Measurements from ENCODE around the gene PGAP6. TPM values are rescaled to one million over a fixed set of nuclear protein-coding genes. Genes with fewer than 3 reads are reported as not detected.
A peak's percentile ranks its signal among the peaks of the same experiment; 100 is the strongest.

Gene PGAP6
- total and polyA plus RNA-seq, 2 of the 8 experiments (the other 6 are each of a cell fraction or from before 2014, with no cell fraction given): 86.8 to 364 TPM

GRCh38 chr16:351804-352520 is 29.8 kb downstream of the PGAP6 start:
- no peak overlapping the region for H3K56ac ChIP-seq (replicated peaks; ENCODE audit: insufficient read length, low read depth, low read length)
- no peak overlapping the region for H2AK5ac ChIP-seq (ENCODE audit: low read depth, low read length)
- H3K79me2 ChIP-seq (ENCODE audit: control insufficient read depth in 1 of 2, insufficient read depth in 2 of 2, low read length in 2 of 2): peaks cover 9 to 46% of the 10 kb centered on the region in 2 experiments; a peak in 3 of 4 replicates
- no peak overlapping the region for H2BK12ac ChIP-seq (ENCODE audit: low read depth, low read length)
- H3K23me2 ChIP-seq (ENCODE audit: low read depth, low read length): peaks cover 7% of the 10 kb centered on the region; the same call in 1 of the 2 replicates
- H3K27ac ChIP-seq (ENCODE audit: low read depth, low read length): no peak overlapping the region
- DNase-seq (ENCODE audit: low read depth in 1 of 2, low spot score in 2 of 2) (no peak), FAIRE-seq (no peak)
- peak overlapping the region; percentile 63 to 89 (median 74) for H3K4me3 ChIP-seq (ENCODE audit: extremely low read depth in 1 of 4, insufficient read depth in 2 of 4, low read depth in 3 of 4, low read length in 4 of 4)
- H2AFZ ChIP-seq (ENCODE audit: low read length): no peak overlapping the region
- H3K79me1 ChIP-seq (ENCODE audit: low read depth, low read length): peaks cover 23% of the 10 kb centered on the region
- no peak overlapping the region for H2BK120ac ChIP-seq (replicated peaks; ENCODE audit: low read depth, low read length)
- no peaks in the 10 kb centered on the region for H3K9me3 ChIP-seq (ENCODE audit: insufficient read depth in 2 of 2, low read depth in 1 of 2, low read length in 1 of 2)
- H3K27me3 ChIP-seq (replicated peaks in 1 of 4; ENCODE audit: control insufficient read depth in 3 of 4, extremely low read depth in 1 of 4, insufficient read depth in 3 of 4, low read length in 3 of 4): no peaks in the 10 kb centered on the region
- ChIA-PET POLR2A (ENCODE audit: partially characterized antibody) (interaction anchor here (0.6 to 2.7 kb wide), 11 partner anchors 9 to 1056 kb away, joined by 3 to 12 read pairs (median 3); partner anchors contain the start of genes FAM234A and LUC7L), CTCF (ENCODE audit: partially characterized antibody) (interaction anchor here (0.6 to 2.0 kb wide), 12 partner anchors 10 to 295 kb away, joined by 3 to 9 read pairs (median 4); partner anchors contain the start of gene FAM234A)
- WGBS, 2 experiments (ENCODE audit: extremely low coverage in 1 of 2, insufficient coverage in 1 of 2, insufficient read length in 1 of 2, insufficient replicate concordance in 2 of 2, low coverage in 1 of 2, low lambda C conversion rate in 2 of 2, missing lambda C conversion rate in 1 of 2): 3% methylated on average over 25 of the region's 95 CpGs; no CpG with 5 or more reads in 1 of the 2 experiments
- no peak overlapping the region for H3K4ac ChIP-seq (replicated peaks; ENCODE audit: insufficient read length, low read depth, low read length)
- no peak overlapping the region for H3K23ac ChIP-seq (ENCODE audit: insufficient read length)
- no peak overlapping the region; the same call in 1 of the 2 replicates for H4K8ac ChIP-seq (ENCODE audit: extremely low read depth, insufficient read depth, low read length)
- TF ChIP-seq POLR2AphosphoS5 (IDR thresholded peaks at IDR 0.05; ENCODE audit: low read depth, low read length) (0 out of 2 replicates have a peak, but pooled peaks have one; percentile 23), HDAC6 (IDR thresholded peaks at IDR 0.05; ENCODE audit: low read depth, low read length) (no peak), RBBP5 (IDR thresholded peaks at IDR 0.05; ENCODE audit: borderline replicate concordance, low read depth, low read length) (peak; percentile 55; the same call in 1 of the 2 replicates), BRCA1 (IDR thresholded peaks at IDR 0.05; ENCODE audit: low read depth, low read length) (no peak), CEBPB (IDR thresholded peaks at IDR 0.05; ENCODE audit: low read depth, low read length) (no peak), SP4 (IDR thresholded peaks at IDR 0.05; ENCODE audit: low read length) (no peak), KDM4A (IDR thresholded peaks at IDR 0.05; ENCODE audit: low read depth, low read length, severe bottlenecking) (peak; percentile 62)
- TF ChIP-seq, protein P1, sequence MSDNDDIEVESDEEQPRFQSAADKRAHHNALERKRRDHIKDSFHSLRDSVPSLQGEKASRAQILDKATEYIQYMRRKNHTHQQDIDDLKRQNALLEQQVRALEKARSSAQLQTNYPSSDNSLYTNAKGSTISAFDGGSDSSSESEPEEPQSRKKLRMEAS (IDR thresholded peaks at IDR 0.05): peak; percentile 90
- TF ChIP-seq, protein P2, sequence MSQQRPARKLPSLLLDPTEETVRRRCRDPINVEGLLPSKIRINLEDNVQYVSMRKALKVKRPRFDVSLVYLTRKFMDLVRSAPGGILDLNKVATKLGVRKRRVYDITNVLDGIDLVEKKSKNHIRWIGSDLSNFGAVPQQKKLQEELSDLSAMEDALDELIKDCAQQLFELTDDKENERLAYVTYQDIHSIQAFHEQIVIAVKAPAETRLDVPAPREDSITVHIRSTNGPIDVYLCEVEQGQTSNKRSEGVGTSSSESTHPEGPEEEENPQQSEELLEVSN (IDR thresholded peaks at IDR 0.05): peak; percentile 82
- peak overlapping the region; percentile 88 to 91 for H3K4me2 ChIP-seq (ENCODE audit: insufficient read depth in 1 of 2, low read depth in 2 of 2, low read length in 2 of 2)
- H2BK20ac ChIP-seq (ENCODE audit: low read length): no peak overlapping the region
- peaks cover 0 to 3% (median 0%) of the 10 kb centered on the region in 4 experiments; a peak in 1 of 8 replicates for H3K36me3 ChIP-seq (ENCODE audit: control insufficient read depth in 2 of 4, insufficient read depth in 4 of 4, low read length in 3 of 4)
- no peak overlapping the region for H2BK15ac ChIP-seq (ENCODE audit: low read length)
- H3K9ac ChIP-seq (replicated peaks in 1 of 4; ENCODE audit: extremely low read depth in 1 of 4, low read depth in 3 of 4, low read length in 3 of 4): peak overlapping the region; percentile 45 to 95 (median 60); a peak in 6 of 7 replicates
- H2BK5ac ChIP-seq (ENCODE audit: low read depth, low read length): no peak overlapping the region
- peaks cover 9 to 22% of the 10 kb centered on the region in 2 experiments for H4K20me1 ChIP-seq (replicated peaks in 1 of 2; ENCODE audit: control insufficient read depth in 1 of 2, insufficient read depth in 2 of 2, low read length in 2 of 2)
- peaks cover 0 to 4% (median 2%) of the 10 kb centered on the region in 4 experiments; a peak in 4 of 7 replicates for H3K4me1 ChIP-seq (replicated peaks in 1 of 4; ENCODE audit: control insufficient read depth in 3 of 4, insufficient read depth in 4 of 4, low read length in 3 of 4)
- no peak overlapping the region for H3K18ac ChIP-seq (ENCODE audit: extremely low read depth, low read length)
- no peak overlapping the region for H3K14ac ChIP-seq (ENCODE audit: insufficient read length)
- no peak overlapping the region for H4K5ac ChIP-seq (ENCODE audit: insufficient read length, low read depth, low read length)
- no peak overlapping the region for H4K91ac ChIP-seq (replicated peaks; ENCODE audit: insufficient read length, low read length)

All from H1 (cell line).